Measurements from ENCODE around the gene EIF4G3. TPM values are rescaled to one million over a fixed set of nuclear protein-coding genes. Genes with fewer than 3 reads are reported as not detected.

The EIF4G3 gene
- total and polyA plus RNA-seq, 10 of the 15 experiments (the other 5 are each of a cell fraction or from before 2014, with no cell fraction given), result 7.4 to 45.1 (median 29.1) TPM

GRCh38 chr1:21152423-21153100 lies 24.1 kb downstream of the EIF4G3 start (continued):
- TF ChIP-seq SMAD5 (IDR thresholded peaks at IDR 0.05; ENCODE audit: low read depth), result no peak

GRCh38 chr1:21149855-21150432 lies 26.8 kb downstream of the EIF4G3 start:
- H3K27ac ChIP-seq (ENCODE audit: control insufficient read depth, insufficient read depth), result no peak overlapping the region
- no peaks in the 10 kb centered on the region; the same call in none of the 2 replicates for H3K79me2 ChIP-seq (ENCODE audit: control insufficient read depth, insufficient read depth, low read length)
- H3K27me3 ChIP-seq (replicated peaks in 1 of 2; ENCODE audit: control insufficient read depth in 2 of 2, insufficient read depth in 2 of 2, low read length in 1 of 2), result no peaks in the 10 kb centered on the region
- ChIA-PET RAD21 (ENCODE audit: unreplicated experiment) (no interaction called here), POLR2A (no interaction called here), CTCF (no interaction called here), SMC1A (ENCODE audit: uncharacterized antibody, unreplicated experiment) (no interaction called here)
- in situ Hi-C loops (cut with MboI) (no loop called here), intact Hi-C loops (cut with micrococcal nuclease; ENCODE audit: unreplicated experiment) (no loop called here)
- H3K4me2 ChIP-seq (ENCODE audit: control insufficient read depth, insufficient read depth), result no peak overlapping the region
- no peak overlapping the region for H3K4me3 ChIP-seq
- no peak overlapping the region for H2AFZ ChIP-seq (ENCODE audit: control insufficient read depth, low read depth, low read length)
- H3K9me3 ChIP-seq (replicated peaks; ENCODE audit: control insufficient read depth, insufficient read depth, low read length), result no peaks in the 10 kb centered on the region
- H3K9ac ChIP-seq (ENCODE audit: control insufficient read depth, insufficient read depth, low read length), result no peak overlapping the region
- DNase-seq (ENCODE audit: low read depth, low spot score), result no peak
- no peak for FAIRE-seq
- BruUV-seq (replicated peaks), result no TSS peak
- no peak for TF ChIP-seq JUND (IDR thresholded peaks at IDR 0.05; ENCODE audit: low read depth, low read length)
- TF ChIP-seq BRCA1 (IDR thresholded peaks at IDR 0.05; ENCODE audit: low read depth, low read length), result no peak
- TF ChIP-seq KLF5 (IDR thresholded peaks at IDR 0.05; ENCODE audit: partially characterized antibody), result no peak
- TF ChIP-seq IKZF1 (conservative IDR thresholded peaks at IDR 0.05), result no peak
- TF ChIP-seq PBX3 (IDR thresholded peaks at IDR 0.05; ENCODE audit: insufficient replicate concordance, low read depth, low read length), result no peak
- TF ChIP-seq ATF2 (IDR thresholded peaks at IDR 0.05; ENCODE audit: low read length), result no peak
- no peak for TF ChIP-seq ZNF217 (IDR thresholded peaks at IDR 0.05)
- TF ChIP-seq MTA3 (IDR thresholded peaks at IDR 0.05; ENCODE audit: borderline replicate concordance, low read length), result no peak
- no peak for TF ChIP-seq RAD51 (IDR thresholded peaks at IDR 0.05)
- TF ChIP-seq IRF4 (IDR thresholded peaks at IDR 0.05; ENCODE audit: low read depth, low read length), result no peak
- TF ChIP-seq NBN (IDR thresholded peaks at IDR 0.05), result no peak
- TF ChIP-seq PAX8 (IDR thresholded peaks at IDR 0.05), result no peak
- TF ChIP-seq YBX1 (IDR thresholded peaks at IDR 0.05), result no peak
- 0 out of 2 replicates have a peak, but pooled peaks cover 3% of the 10 kb centered on the region for H3K4me1 ChIP-seq (ENCODE audit: control insufficient read depth, insufficient read depth, low read length)
- H4K20me1 ChIP-seq (ENCODE audit: control insufficient read depth, insufficient read depth), result no peaks in the 10 kb centered on the region
- H3K36me3 ChIP-seq (ENCODE audit: control insufficient read depth in 2 of 2, insufficient read depth in 2 of 2, low read length in 1 of 2), result peaks cover 4 to 19% of the 10 kb centered on the region in 2 experiments
- 92% methylated on average over 3 of the region's 3 CpGs for WGBS (ENCODE audit: insufficient coverage, insufficient replicate concordance, low lambda C conversion rate, missing lambda C conversion rate)
- ATAC-seq, result no peak

All from GM12878 (cell line).